Suprapubic skin (tissue), 4 donors: ENCODE data around the gene TASP1.

ENCODE experiments used
- CTCF ChIP-seq, 2 donors: fragments of 200-600 bp in 1 of 2; fragments of 450-650 bp in 1 of 2; sonication (generic) in 1 of 2; IDR thresholded peaks; one replicate each; pipeline ENCODE4 v1.5.1; 2016 to 2019; ENCODE audit warnings: antibody characterized with exemption in 2 of 2, mild to moderate bottlenecking in 1 of 2, moderate library complexity in 1 of 2
- EP300 ChIP-seq: sonication (generic); formaldehyde crosslinking; IDR thresholded peaks from one replicate; pipeline ENCODE4 v1.6.1; 2017; ENCODE audit warnings: antibody characterized with exemption
- POLR2A ChIP-seq, 2 donors: fragments of 450-650 bp; IDR thresholded peaks; one replicate each; pipeline ENCODE4 v1.6.1; 2017; ENCODE audit warnings: antibody characterized with exemption in 2 of 2, mild to moderate bottlenecking in 2 of 2, moderate library complexity in 2 of 2
- POLR2AphosphoS5 ChIP-seq, 3 donors: sonication (generic); formaldehyde crosslinking; IDR thresholded peaks; one replicate each; pipeline ENCODE4 v1.6.1; 2017; ENCODE audit warnings: antibody characterized with exemption in 3 of 3

DNA sequence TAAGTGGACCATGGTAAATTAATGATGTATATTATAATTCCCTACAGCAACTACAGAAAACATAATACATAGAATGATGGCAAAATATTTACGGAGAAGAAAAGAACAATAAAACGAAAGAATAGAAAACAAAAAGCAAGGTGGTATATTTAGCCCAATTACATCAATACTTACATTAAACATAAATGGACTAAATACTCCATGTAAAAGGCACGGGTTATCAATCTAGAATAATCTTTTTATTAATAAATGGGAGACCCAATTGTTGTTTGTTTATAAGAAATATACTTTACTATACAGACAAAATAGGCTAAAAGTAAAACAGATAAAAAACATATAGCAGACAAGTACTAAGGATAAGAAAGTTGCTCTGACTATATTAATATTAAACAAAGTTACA is 137.2 kb downstream of the TASP1 start:
- TF ChIP-seq POLR2AphosphoS5 (IDR thresholded peaks at IDR 0.05), result no peak
- TF ChIP-seq CTCF (IDR thresholded peaks at IDR 0.05), result no peak
- TF ChIP-seq POLR2A (IDR thresholded peaks at IDR 0.05), result no peak
- no peak for TF ChIP-seq EP300
